Stimulated activated naive CD4-positive, alpha-beta T cell treated with Interleukin-2 at 50 U/mL for 16 hours (primary cell): Measurements from ENCODE around the gene STK11.

ENCODE experiments used
- DNase-seq: peaks from one replicate; lab custom pipeline; 2025; lab: John Stamatoyannopoulos, UW

The STK11 gene

DNA sequence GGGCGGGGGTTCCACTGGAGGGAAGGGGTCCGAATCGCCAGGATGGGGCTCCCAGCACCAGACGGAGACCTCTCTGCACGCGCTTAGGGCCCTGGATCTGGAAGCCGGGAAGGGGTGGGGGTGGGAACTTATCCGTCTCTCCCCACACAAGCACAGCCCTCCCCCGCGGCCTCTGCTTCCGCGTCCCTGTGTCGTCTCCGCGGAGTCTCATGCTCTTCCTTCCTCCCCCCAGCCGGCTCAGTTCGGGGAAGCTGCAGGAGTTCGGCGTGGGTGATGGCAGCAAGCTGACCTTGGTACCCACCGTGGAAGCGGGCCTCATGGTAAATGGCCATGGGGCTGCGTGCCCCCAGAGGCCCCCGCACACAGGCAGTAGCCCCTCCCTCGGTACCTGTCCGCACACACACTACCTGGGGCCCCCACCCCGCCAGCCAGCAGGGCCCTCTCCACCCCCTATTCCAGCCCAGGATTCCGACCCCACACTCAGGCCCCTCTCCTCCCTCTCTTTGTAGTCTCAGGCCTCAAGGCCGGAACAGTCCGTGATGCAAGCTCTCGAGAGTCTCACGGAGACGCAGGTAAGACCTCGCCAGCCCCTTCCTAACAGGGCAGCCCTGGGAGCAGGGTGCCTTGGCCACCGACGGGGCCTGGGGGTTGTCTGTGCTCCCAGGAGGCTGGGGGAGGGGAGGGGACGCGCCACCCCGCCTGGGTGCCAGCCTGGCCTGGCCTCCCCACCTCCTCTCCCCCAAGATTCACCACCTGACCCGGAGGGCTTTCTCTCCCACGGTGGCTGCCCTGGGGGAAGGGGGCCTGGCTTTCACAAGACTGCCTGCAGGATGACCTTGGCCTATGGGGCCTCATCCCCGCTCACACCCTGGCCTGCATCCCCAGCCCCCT, 46.0 kb downstream of the STK11 start:
- peak; percentile 62 for DNase-seq

DNA sequence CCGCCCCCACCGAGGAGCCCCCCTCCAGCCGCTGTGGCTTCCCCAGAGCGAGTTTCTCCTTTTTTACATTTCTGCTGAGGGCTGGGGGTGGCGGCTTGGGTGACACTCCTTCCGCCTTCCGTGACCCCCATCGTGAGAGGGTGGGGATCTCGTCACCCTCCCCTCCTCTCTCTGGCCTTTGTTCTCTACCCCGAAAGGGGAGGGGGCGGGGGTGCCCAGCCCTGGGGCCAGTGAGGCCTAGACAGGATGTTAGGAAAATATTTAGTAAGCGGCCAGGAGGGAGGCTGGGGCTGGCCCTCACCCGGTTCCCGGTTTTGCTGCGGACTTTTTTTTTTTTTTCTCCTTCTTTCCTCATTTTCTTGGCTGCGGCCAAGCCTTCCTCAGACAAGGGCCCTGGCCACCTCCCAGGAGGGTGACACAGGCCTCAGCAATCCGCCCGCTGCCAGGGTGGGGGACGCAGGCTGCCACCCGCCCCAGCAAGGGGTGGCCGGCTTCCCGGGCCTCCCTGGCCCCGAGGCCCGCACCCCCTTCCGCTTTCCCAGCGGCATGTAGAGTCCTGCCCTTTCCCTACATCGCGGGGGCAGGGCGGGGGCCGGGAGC, 46.7 kb downstream of the STK11 start:
- peak; percentile 49 for DNase-seq

DNA sequence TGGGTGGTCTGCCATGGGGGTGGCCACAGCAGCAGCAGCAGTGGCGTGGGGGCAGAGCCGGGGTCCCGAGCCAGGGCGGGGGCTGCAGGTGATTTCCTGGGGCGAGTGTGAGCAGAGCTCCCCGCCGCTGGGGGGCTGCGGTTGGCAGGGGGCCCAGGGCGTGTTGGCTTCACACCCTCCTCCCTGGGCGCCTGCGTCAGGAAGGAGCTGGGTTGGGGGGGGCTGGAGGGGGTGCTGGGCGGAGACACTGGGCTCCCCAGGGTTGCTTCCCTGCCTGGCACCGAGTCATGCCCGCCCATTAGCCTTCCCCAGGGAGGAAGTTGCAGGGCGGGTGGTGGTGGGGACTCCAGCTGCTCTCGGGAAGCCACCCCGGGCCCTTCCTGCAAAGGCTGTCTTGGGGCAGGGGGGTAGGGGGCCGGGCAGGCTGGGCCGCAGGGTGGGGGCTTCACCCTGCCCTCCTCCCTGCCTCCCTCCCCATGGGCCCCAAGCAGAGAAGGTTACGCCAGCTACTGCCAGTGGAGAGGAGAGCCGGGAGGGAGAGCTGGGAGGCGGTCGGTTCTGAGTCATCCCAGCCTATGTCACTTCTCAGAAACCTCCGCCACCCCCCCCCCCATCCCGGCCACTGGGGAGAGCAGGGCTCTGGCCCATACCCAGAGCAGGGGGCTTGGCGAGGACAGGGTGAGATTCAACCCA, 47.4 kb downstream of the STK11 start:
- peak; percentile 77 for DNase-seq

DNA sequence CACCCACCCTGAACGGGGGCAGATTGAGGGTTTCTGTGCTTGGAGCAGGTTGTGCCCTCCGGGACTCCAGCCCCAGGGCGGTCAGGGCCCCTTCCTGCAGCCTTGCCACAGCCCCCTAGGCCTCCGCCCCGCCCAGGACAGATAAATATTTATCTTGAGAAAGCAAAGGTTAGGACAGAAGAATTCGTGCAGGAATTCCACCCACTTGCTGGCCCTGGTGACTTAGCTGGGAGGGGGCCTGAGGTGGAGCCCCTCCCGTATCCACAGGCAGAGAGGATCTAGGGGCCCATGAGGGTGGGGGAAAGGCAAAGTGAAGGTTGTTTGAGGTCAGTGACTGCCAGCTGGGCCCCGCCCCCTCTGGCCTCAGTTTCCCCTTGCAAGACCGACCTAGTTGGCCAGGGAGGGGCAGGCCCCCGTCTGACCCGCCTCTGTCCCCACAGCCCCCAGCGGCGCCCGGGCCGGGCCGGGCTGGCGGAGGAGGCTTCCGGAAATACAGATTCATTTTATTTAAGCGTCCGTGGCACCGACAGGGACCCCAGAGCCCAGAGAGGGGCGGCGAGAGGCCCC, 48.0 kb downstream of the STK11 start:
- DNase-seq: no peak

GRCh38 chr19:1254081-1254527, 48.5 kb downstream of the STK11 start:
- no peak for DNase-seq

DNA sequence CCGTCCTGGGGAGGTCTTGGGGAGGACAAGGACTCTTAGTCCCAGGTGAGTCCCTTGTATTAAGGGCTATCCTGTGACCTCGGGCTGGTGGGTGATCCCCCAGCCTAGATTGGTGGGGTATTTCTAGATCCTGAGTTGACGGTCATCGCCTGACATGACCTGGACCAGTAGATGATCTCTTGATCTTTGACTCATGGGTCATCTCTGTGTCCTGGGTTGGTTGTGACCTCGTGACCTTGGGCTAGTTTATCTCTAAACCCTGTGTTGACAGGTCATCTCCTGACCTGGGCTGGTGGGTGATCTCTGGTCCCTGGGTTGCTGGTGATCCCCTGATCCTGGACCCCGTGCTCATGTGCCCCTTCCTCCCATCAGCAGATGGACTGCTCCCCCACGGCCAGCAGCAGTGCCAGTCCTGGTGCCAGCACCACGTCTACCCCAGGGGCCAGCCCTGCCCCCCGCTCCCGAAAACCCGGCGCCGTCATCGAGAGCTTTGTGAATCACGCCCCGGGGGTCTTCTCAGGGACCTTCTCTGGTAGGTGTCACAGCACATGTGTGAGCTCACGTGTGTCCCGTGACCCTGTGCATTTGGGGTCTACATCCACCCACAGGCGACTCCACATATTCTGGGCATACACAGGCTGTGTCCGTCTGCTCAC, 49.1 kb downstream of the STK11 start:
- no peak for DNase-seq

- DNase-seq: no peak
Observed at GRCh38 chr19:1255186-1256161, 49.9 kb downstream of the STK11 start.

- no peak for DNase-seq
Observed at GRCh38 chr19:1256646-1257474, 51.3 kb downstream of the STK11 start.

DNA sequence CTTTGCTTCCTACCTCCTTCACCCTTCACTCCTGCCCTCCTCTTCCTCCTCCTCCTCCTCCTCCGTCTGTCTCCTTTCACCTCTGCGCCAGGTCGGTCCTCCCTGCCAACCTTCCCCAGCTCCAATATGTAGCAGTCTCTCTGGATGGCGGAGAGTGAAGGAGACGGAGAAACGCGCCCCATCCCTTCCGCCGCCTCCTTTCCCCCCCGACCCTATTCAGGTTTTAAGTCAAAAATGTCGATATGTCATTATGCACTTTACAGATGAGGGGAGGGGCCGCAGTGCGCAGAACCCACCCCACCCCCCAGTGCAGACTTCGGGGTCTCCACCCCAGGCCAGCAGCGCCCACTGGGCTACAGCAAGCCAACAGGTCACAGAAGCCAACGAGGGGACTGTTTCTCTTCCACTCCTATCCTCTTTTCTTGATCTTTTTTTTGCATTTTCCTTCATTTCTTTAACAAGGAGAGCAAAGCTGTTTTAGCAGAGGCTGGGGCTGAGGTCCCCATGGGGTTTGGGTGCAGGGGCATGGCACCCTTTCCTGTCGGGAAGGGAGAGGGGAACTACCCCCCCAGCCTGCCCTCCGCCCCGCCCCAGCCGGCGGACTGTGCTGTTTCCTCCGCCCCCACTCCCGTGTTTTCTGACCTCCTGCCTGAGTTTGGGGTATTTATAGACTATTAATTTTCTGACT, 52.0 kb downstream of the STK11 start:
- no peak for DNase-seq

GRCh38 chr19:1258163-1258492, 52.5 kb downstream of the STK11 start:
- DNase-seq: no peak

DNA sequence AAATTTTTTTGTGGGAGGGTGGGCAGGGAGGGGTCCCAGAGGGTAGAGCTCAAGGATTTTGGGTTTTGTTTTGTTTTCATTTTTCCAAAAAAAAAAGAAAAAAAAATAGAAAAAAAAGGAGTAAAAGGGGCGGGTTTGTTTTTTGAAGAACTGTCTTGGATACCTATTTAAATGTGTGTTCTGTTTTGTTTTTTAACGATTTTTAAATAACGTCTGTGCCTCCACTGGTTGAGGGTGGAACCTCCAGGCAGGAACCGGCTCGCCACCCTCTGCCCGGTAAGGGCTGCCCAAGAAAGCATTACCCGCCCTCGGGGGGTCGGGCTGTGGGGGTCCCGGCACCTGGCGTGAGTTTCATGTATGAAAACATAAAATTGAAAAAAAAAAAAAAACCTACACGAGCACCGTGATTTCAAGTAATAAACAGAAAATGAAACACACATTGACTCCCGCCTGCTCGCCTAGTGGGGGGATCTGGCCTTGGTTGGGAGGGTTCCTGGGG, 53.2 kb downstream of the STK11 start:
- no peak for DNase-seq

DNA sequence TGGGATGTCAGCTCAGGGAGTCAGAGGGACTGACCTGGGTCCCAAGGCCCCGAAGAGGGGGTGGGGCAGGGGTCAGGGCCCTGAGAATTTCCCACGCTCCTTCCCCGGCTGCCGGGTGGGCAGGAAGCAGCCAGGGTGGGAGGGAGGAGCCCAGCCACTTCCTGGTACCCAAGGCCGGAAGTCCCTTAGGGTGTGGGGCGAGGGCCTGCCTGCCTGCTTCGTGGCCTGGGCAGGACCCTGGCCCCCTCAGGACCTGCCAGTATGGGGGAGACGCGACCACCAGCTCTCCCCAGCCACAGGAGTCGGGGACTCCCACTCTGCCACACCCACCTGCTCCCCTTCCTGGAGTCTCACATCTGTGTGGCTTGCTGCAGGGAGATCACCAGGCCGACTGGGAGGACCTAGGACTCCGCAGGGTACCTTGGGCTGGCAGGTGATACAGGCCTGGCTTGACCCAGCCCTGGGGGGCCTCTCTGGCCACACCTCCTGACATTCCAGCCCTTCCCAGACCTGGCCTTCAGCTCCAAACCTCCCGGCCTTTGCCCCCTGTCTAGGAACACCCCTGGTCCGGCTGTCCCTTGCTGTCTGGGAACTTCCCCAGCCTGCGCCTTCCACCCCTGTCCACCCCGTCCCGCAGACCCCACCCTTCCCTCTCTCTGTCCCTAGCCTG, 53.8 kb downstream of the STK11 start:
- DNase-seq: peak; percentile 65

DNA sequence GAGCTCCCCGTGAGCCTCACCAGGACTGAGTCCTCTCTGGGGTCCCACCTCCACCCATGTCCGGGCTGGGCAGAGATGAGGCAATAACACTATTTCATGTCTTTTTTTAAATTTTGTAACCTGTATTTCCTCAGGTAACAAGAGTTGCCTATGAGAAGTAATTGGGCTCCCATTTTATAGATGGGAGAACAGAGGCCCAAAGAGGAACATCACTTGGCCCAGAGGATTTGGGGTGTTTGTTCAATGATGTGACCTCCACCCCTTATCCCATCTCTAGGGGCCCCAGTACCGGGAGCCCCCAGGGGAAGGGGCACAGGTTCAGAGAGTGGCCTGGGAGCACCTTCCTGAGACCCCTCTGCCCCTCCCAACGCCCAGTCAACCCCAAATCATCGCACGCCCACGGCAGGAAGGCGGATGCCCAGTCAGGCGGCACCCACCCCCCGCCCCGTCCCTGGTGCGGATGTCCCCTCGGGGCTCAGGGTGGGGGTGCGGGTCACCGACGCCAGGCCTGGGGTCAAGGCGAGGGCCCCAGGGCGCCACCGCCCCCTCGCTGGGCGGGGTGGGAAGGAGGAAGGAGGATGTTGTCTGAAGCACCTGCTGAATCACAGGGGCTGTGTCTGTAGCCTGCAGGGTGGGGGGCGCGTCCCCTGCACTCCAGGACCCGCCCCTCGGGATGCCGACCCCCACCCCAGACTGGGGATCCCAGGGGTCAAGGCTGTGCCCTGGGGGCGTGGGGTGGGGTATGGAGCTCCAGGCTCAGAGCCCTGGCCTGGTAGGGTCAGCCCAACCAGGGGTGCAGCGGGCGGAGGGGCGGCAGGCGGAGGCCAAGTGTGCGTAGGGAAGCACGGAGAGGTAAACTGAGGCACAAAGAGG, 54.5 kb downstream of the STK11 start:
- DNase-seq: peak; percentile 45

DNA sequence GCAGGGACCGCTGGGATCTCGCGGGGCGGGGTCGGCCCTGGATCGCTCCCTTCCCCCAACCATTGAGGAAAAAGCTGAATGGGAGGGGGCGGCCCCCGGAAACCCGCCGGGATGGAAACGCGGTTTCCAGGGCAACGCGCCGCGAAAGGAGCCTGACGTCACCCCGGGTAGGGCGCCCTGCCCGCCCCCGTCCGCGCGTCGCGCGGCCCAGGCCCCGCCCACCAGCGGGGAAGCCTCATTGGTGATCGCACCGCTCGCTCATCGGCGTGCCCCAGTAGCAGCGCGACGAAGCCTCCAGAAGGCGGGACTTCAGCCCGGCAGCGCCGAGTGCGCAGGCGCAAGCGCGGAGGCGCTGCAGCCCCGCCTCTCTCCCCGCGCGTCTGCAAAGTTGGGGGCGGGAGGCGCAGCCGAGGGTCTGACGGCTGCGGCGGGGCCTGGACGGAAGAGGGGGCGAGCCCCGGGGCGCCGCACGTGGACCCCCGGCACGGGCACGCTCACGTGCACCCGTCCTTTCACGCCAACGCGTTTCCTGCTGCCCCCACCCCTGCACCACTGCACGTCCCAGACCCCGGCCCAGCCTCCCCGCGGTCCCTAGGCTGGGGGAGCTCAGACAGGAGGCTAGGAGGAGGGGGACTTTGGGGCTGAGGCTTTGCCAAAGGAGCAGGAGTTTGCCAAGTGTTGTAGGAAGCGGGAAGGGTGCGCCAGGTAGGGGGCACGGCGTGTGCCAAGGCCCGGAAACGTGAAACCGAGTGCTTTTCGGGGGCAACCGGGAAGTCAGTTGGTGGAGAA, 55.4 kb downstream of the STK11 start:
- DNase-seq: peak; percentile 93

- DNase-seq: no peak
Observed at GRCh38 chr19:1261538-1261797, 55.9 kb downstream of the STK11 start.

- peak; percentile 19 for DNase-seq
Observed at GRCh38 chr19:1261798-1262622, 56.4 kb downstream of the STK11 start.
